ENCODE measurements around the gene EGR4.

The EGR4 gene

GRCh38 chr2:73255007-73255644 lies 38.2 kb downstream of the EGR4 start:
- DNase-seq (ENCODE audit: low read depth), result no peak
- no peak overlapping the region for H3K4me3 ChIP-seq (ENCODE audit: low read depth, low read length)

DNA sequence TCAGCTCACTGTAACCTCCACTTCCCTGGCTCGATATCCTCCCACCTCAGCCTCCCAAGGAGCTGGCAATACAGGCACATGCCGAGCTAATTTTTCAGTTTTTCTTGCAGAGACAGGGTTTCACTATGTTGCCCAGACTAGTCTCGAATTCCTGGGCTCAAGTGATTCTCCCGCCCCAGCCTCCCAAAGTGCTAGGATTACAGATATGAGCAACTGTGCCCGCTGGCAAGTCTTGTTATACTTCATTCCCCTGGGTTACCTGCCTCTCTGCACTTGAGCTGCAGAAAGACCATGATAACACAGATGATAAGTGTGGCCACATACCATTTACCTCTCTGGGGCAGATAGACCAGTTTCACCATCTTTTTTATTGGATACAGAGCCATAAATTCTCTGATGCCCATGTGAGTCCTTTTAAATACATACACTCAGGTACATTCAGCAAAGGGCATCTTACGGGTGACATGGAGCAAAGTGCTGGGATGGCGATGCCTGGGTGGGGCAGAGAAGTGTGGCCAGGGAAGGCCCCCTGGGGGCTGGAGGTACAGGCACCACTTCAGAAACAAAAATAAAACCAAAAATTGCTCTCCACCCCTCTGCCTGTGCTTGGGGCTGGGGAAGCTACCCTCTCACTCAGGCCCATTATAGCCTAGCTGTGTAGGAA lies 38.9 kb downstream of the EGR4 start:
- DNase-seq (ENCODE audit: low read depth), result no peak
- no peak overlapping the region for H3K4me3 ChIP-seq (ENCODE audit: low read depth, low read length)

DNA sequence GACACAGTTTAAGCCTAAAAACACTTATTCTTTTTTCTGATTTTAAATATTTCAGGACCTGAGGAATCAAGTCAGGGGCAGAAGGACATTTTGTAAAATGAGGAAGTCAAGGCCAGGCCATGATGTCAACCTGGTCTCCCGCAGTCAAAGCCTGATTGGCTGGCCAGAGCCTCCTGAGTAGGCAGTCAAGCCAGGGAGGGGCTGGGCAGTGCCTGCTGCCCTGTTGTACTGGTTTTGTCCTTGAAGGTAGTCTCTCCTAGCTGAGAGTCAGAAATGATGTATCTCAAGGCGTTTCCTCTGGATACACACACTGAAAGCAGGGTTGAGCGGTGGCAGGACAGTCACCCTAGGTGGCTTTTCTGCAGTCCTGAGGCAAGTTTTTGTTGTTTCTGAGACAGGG lies 39.4 kb downstream of the EGR4 start:
- DNase-seq (ENCODE audit: low read depth), result no peak
- no peak overlapping the region for H3K4me3 ChIP-seq (ENCODE audit: low read depth, low read length)

DNA sequence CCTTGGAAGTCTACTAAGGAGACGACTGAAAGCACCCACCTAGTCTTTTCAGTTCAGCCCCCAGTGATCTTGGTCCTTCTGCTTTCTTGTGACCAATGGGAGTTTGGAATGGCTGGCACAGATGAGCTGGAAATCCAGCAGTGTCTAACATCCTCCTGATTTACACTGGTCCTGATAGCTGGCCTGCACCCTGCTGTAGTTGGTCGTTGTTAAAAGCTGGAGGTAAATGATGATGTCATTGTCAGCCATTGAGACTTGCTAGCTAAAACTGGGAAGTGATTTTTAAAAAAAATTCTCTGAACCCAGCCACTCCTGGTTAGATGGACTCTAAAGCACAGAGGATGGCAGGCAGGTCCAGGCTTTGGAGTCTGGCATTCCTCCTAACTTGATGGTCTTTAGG lies 39.9 kb downstream of the EGR4 start:
- no peak overlapping the region for H3K4me3 ChIP-seq (ENCODE audit: low read depth, low read length)
- no peak for DNase-seq (ENCODE audit: low read depth)

DNA sequence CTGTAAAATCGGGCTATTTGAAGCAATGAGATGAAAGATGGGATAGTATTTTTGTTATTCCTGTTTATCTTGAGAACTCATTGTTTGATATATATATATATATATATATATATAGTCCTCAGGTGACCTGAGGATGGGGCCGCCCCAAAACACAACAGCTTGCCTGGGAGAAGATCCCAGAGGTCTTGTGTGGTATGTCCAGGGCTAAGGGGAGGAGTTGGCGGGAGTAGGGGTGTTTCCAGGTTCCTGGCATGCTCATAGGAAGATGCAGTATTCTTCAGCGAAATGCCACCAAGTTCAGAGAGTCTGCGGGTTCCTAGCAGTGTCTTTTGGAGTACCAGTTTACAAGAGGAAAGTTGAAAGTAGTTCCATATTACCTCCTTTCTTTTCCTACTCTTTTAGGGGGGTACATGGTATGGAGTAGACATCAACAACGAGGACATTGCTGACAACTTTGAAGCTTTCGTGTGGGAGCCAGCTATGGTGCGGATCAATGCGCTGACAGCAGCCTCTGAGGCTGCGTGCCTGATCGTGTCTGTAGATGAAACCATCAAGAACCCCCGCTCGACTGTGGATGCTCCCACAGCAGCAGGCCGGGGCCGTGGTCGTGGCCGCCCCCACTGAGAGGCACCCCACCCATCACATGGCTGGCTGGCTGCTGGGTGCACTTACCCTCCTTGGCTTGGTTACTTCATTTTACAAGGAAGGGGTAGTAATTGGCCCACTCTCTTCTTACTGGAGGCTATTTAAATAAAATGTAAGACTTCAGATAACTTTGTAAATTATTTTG lies 40.9 kb downstream of the EGR4 start:
- H3K4me3 ChIP-seq (ENCODE audit: low read depth, low read length), result no peak overlapping the region
- no peak for DNase-seq (ENCODE audit: low read depth)

- no peak overlapping the region for H3K4me3 ChIP-seq (ENCODE audit: low read depth, low read length)
- no peak for DNase-seq (ENCODE audit: low read depth)
Observed at GRCh38 chr2:73250872-73251846, 42.2 kb downstream of the EGR4 start.

GRCh38 chr2:73249636-73250035 lies 43.7 kb downstream of the EGR4 start:
- H3K4me3 ChIP-seq (ENCODE audit: low read depth, low read length), result no peak overlapping the region
- no peak for DNase-seq (ENCODE audit: low read depth)

- no peak overlapping the region for H3K4me3 ChIP-seq (ENCODE audit: low read depth, low read length)
- DNase-seq (ENCODE audit: low read depth), result no peak
Observed at GRCh38 chr2:73246850-73247249, 46.5 kb downstream of the EGR4 start.

DNA sequence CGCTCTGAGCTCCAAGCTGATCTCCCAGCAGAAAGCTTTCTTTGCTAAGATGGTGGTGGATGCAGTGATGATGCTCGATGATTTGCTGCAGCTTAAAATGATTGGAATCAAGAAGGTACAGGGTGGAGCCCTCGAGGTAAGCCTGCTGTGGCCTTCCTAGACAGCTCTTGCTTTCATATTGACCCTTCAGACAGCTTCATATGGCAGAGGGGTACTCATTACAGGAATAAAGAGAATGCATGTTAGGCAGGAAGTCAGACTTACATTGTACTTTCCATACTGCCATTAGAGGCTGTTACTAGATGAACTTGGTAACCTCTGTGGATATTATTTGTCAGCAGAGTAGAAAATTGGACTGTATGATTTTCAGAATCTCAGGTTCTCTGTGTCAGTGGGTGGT lies 48.8 kb downstream of the EGR4 start:
- no peak for DNase-seq (ENCODE audit: low read depth)
- H3K4me3 ChIP-seq (ENCODE audit: low read depth, low read length), result no peak overlapping the region

DNA sequence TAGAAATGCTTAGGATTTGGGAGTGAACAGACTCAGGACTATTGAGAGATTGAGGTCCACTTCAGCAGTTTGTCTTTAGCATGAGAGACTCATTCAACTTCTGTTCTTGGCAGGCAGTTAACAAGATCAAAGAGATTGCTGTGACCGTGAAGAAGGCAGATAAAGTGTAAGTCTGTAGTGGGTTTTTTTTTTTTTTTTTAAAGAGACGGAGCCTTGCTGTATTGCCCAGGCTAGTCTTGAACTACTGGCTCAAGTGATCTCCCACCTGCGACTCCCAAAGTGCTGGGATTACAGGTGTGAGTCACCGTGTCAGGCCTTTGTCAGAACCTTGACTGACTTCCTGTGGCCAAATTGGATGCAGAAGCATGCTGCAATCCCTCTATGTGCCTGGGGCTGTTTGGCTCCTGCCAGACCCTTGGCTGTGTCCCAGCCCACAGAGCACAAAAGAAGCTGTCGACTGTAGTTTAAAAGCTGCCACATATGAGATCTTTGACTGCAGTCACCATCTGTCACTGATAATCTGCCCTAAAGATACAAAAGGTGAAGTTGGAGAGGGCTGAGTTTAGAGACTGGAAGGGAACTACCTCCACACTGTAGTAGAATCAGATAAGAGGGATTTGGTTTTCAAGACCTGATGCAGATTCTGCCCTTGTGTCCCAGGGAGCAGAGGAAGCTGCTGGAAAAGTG lies 49.3 kb downstream of the EGR4 start:
- no peak overlapping the region for H3K4me3 ChIP-seq (ENCODE audit: low read depth, low read length)
- no peak for DNase-seq (ENCODE audit: low read depth)

All from skeletal muscle cell (primary cell).